Body of pancreas (tissue), 4 donors: ENCODE data around the gene PCGF3. TPM values are rescaled to one million over a fixed set of nuclear protein-coding genes. Genes with fewer than 3 reads are reported as not detected.

Experiments used
- ATAC-seq: fragments of 150-250 bp; one replicate; pipeline ENCODE4 v1.9.1; 2016
- DNase-seq, 4 donors: peaks; one replicate each; pipeline ENCODE4 v3.0.0-alpha.2; 2019
- H3K27ac ChIP-seq, 4 donors: fragments of 200-600 bp; sonication (generic); 1 replicate in 3 of 4; 2 replicates in 1 of 4; pipeline versions ENCODE4 v1.5.1 to v1.6.1; 2016 to 2019; ENCODE audit warnings: mild to moderate bottlenecking in 1 of 4, mixed read lengths in 1 of 4, moderate library complexity in 1 of 4
- H3K27me3 ChIP-seq, 2 donors: fragments of 200-600 bp; sonication (generic); one replicate each; pipeline ENCODE4 v1.6.0; 2016; ENCODE audit warnings: mild to moderate bottlenecking in 1 of 2
- H3K36me3 ChIP-seq, 2 donors: fragments of 200-600 bp; sonication (generic); replicated peaks in 1 of 2; 2 replicates each; pipeline ENCODE4 v1.5.1; 2016; ENCODE audit warnings: low read depth in 2 of 2; ENCODE audit not compliant: insufficient read depth in 1 of 2
- H3K4me1 ChIP-seq: fragments of 200-600 bp; sonication (generic); one replicate; pipeline ENCODE4 v1.6.0; 2016
- H3K4me3 ChIP-seq, 2 donors: fragments of 200-600 bp; sonication (generic); 1 replicate in 1 of 2; 2 replicates in 1 of 2; pipeline ENCODE4 v1.5.1; 2016 to 2019
- H3K9me3 ChIP-seq, 3 donors: fragments of 200-600 bp; sonication (generic); 1 replicate in 2 of 3; 2 replicates in 1 of 3; pipeline ENCODE4 v1.5.1; 2016
- CTCF ChIP-seq, 7 experiments: fragments of 450-650 bp in 4 of 7; fragments of 200-600 bp in 3 of 7; sonication (generic) in 3 of 7; IDR thresholded peaks; one replicate each; pipeline ENCODE4 v1.5.1; 2016 to 2019; ENCODE audit warnings: antibody characterized with exemption in 7 of 7
- POLR2A ChIP-seq, 3 donors: fragments of 450-650 bp; IDR thresholded peaks; one replicate each; pipeline ENCODE4 v1.6.1; 2016; ENCODE audit warnings: antibody characterized with exemption in 3 of 3, mild to moderate bottlenecking in 2 of 3
- WGBS, 2 donors: methylation state at CpG; one replicate each; pipeline ENCODE4 v1.1.5; 2017; 5-methylcytosine and 5-hydroxymethylcytosine counted together
- intact Hi-C: fragments of 100-400 bp; cut with DNase I; formaldehyde crosslinking; loops from one replicate; pipeline ENCODE4 v1.15.1; 2023
- total RNA-seq, 2 donors: library from RNA; depleted of rRNA; stranded (reverse); fragments of >200 nt; gene quantifications; one replicate each; pipeline ENCODE4 v1.1.0, GENCODE V29; 2016

PCGF3 gene
- total RNA-seq, 2 donors from 2014 or later: 16.8 to 31.1 TPM

DNA sequence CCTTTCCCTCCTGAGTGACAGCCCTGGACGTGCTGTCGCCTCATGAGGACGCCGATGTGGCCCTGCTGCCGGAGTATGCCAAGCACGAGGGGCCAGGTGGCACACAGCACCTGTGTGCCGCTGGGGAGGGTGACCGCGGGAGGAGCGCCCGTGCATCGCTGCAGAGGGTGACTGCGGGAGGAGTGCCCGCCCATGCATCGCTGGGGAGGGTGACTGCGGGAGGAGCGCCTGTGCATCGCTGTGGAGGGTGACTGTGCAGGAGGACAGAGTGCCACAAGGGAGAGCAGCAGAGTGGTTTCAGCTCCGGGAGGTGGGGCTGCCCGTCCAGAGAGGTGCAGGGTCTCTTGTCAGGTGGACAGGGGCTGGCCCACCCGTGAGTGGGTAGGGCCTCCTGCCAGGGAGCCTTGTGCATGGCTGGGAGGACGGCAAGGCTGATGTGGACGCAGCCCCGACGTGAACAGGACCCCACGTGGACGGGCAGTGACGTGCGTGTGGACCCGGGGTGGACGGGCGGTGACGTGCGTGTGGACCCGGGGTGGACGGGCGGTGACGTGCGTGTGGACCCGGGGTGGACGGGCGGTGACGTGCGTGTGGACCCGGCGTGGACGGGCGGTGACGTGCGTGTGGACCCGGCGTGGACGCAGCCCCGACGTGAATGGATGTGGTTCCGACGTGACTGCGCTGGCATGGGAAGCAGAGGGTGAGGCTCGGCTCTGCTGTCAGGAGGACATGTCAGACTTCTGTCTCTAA, 14.7 kb downstream of the PCGF3 start:
- Histone ChIP-seq H3K4me1 (no peaks in the 10 kb centered on the region), H3K27me3 (no peaks in the 10 kb centered on the region), H3K36me3 (no peaks in the 10 kb centered on the region), H3K4me3 (no peak overlapping the region), H3K9me3 (no peaks in the 10 kb centered on the region), H3K27ac (no peak overlapping the region)
- intact Hi-C loops: no loop called here
- DNase-seq: no peak
- no peak for ATAC-seq
- 95 to 97% methylated on average over 55 to 57 of the region's 59 CpGs for WGBS, 2 donors
- TF ChIP-seq POLR2A (IDR thresholded peaks at IDR 0.05) (no peak), CTCF (IDR thresholded peaks at IDR 0.05) (no peak)

DNA sequence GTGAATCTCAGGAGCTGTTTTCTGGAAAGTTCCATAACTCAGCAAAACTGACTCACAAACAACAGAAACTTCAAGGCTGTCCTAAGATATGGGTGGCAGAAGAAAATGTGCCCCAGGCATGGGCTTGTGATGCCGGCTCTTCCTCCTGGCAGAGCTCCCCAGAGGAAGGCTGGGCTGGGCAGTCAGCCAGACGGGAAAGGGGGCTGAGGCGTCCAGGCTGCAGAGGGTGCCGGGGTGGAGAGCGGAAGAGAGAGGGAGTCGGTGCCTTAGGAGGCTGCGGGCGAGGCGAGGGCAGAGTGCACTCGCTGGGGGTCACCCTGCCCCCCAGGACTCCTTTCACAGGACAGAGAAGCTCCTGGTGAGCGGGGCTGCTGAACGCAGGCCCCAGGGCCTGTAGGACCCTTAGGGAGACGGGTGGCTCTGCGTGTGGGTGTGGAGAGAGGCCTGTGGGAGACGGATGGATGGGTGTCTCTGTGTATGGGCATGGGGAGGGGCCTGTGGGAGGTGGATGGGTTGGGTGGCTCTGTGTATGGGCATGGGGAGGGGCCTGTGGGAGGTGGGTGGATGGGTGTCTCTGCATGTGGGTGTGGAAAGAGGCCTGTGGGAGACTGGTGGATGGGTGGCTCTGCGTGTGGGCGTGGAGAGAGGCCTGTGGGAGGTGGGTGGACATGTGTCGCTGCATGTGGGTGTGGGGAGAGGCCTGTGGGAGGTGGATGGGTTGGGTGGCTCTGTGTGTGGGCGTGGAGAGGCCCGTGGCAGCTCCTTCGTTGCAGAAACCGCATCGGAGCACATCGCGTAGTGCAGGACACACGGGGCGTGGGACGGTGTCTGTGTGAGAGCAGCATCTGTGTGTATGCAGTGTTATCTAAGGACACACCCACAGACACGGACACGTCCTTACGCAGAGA, 15.9 kb downstream of the PCGF3 start:
- Histone ChIP-seq H3K27me3 (no peaks in the 10 kb centered on the region), H3K4me1 (no peaks in the 10 kb centered on the region), H3K36me3 (no peaks in the 10 kb centered on the region), H3K4me3 (no peak overlapping the region), H3K27ac (no peak overlapping the region), H3K9me3 (no peaks in the 10 kb centered on the region)
- DNase-seq (no peak), ATAC-seq (no peak)
- intact Hi-C loops: no loop called here
- WGBS, 2 donors: 81 to 86% methylated on average over 31 of the region's 31 CpGs
- no peak for TF ChIP-seq CTCF (IDR thresholded peaks at IDR 0.05)
- no peak for TF ChIP-seq POLR2A (IDR thresholded peaks at IDR 0.05)

DNA sequence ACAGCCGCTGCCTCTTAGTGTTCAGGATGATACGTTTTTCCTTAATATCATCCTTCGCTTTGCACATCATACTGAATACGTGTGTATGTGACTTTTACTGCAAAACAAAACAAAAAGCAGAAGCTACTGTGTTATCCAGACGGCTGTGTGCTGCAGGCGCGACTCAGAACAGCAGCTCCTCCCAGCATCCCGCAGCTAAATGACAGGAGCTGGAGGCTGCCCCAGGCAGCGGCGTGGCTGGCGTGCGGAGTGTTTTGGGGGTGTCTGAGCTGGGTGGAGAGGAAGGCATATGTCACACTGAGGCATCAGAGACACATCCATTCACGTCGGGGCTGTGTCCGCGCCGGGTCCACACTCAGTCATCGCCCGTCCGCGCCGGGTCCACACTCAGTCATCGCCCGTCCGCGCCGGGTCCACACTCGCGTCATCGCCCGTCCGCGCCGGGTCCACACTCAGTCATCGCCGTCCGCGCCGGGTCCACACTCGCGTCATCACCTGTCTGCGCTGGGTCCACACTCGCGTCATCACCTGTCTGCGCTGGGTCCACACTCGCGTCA, 16.6 kb downstream of the PCGF3 start:
- no peak overlapping the region for H3K4me3 ChIP-seq
- TF ChIP-seq POLR2A (IDR thresholded peaks at IDR 0.05): no peak
- no peak for DNase-seq
- no peaks in the 10 kb centered on the region for H3K27me3 ChIP-seq
- no peak for ATAC-seq
- H3K4me1 ChIP-seq: no peaks in the 10 kb centered on the region
- no peaks in the 10 kb centered on the region for H3K9me3 ChIP-seq
- no peak overlapping the region for H3K27ac ChIP-seq
- H3K36me3 ChIP-seq: no peaks in the 10 kb centered on the region
- intact Hi-C loops: no loop called here
- 96 to 97% methylated on average over 47 of the region's 47 CpGs for WGBS, 2 donors

DNA sequence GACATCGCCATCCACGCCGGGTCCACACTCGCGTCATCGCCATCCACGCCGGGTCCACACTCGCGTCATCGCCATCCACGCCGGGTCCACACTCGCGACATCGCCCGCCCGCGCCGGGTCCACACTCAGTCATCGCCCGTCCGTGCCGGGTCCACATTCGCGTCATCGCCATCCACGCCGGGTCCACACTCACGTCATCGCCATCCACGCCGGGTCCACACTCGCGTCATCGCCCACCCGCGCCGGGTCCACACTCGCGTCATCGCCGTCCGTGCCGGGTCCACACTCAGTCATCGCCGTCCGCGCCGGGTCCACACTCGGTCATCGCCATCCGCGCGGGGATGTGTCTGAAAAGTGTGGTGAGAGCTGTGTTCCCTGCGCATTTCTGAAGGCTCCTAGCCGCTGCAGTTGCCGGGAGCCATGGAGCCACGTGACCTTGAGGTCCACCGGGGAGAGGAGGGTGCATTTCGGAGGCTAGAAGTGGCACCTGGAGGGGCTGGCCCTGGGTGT, 17.3 kb downstream of the PCGF3 start:
- Histone ChIP-seq H3K27ac (no peak overlapping the region), H3K9me3 (no peaks in the 10 kb centered on the region), H3K4me3 (no peak overlapping the region), H3K4me1 (no peaks in the 10 kb centered on the region), H3K36me3 (no peaks in the 10 kb centered on the region), H3K27me3 (no peaks in the 10 kb centered on the region)
- ATAC-seq (no peak), DNase-seq (no peak)
- 95 to 96% methylated on average over 59 to 61 of the region's 61 CpGs for WGBS, 2 donors
- intact Hi-C loops: no loop called here
- TF ChIP-seq CTCF (IDR thresholded peaks at IDR 0.05) (no peak), POLR2A (IDR thresholded peaks at IDR 0.05) (no peak)
